Fibroblast of peridontal ligament (primary cell): ENCODE results near the gene UBE2O.
"Not testable (repeated sequence)": the region's sequence is repeated elsewhere in the genome, so short reads cannot be mapped to it uniquely, and the experiment has no call there.

Experiments used
- DNase-seq: peaks from one replicate; pipeline ENCODE4 v3.0.0-alpha.2; 2010; ENCODE audit errors: extremely low read depth

The UBE2O gene

GRCh38 chr17:76370261-76370993, 82.5 kb downstream of the UBE2O start:
- DNase-seq: peak; percentile 88

- DNase-seq: no peak
These were observed 83.1 kb downstream of the UBE2O start for GRCh38 chr17:76369804-76370203.

GRCh38 chr17:76369379-76369778, 83.6 kb downstream of the UBE2O start:
- no peak for DNase-seq

DNA sequence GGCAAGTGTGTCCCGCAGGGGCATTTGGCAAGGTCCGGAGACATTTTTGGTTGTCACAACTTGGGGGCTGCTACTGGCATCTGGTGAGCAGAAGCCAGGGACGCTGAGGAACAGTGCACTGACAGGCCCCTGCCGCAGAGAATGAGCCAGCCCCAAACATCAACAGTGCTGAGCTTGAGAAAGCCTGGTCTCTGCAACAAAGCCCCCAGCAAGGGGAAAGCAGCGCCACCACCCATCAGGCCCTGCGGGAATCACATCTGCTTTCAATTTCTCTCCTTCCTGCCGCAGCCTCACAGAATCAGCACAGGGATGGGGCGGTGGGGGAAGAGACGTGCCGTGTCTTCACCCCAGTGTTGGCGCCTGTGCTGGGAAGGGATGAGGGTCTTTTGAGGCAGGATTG, 84.4 kb downstream of the UBE2O start:
- no peak for DNase-seq

- DNase-seq: no peak
These were observed 85.3 kb downstream of the UBE2O start for GRCh38 chr17:76367642-76368041.

DNA sequence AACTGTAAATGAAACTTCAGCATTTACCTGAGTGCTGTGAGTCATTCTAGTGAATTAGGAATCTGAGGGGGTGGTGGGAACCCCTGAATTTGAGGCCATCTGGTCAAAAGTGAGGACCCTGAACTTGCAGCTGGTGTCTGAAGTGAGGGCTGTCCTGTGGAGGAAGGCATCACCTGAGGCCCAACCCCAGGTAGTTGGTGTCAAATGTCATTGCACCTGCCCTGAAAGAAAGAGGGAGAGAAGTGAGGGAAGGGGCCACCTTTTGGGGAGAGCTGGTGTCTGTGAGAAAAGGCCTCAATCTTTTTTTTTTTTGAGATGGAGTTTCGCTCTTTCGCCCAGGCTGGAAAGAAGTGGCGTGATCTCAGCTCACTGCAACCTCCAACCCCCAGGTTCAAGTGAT, 86.7 kb downstream of the UBE2O start:
- no peak for DNase-seq

DNA sequence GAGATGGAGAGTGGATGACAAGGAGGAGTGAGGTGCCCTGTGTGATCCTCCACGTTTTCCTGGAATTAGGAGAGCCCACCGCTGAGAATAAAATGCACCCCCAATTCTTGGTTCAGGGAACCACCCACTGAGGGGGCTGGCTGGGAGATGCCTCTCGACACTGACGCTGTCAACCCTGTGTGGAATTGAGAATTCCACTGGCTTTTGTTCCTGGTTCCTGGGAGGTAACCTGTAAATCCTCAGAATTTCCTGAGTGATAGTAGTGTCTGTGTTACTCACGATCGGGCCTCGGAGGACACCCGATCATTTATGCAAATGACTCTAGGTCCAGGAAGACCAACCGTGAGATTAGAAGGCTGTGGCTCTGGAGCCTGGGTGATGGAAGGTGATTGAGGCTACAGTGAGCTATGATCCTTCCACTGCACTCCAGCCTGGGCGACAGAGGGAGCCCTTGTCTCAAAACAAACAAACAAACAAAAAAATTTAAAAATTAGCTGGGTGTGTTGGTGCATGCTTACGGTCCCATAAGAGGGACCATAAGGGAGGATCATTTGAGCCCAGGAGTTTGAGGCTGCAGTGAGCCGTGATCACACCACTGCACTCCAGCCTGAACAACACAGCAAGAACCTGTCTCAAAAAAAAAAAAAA, 87.6 kb downstream of the UBE2O start:
- no peak for DNase-seq

GRCh38 chr17:76363107-76363842, 89.7 kb downstream of the UBE2O start:
- no peak for DNase-seq

- DNase-seq: no peak
These were observed 92.5 kb downstream of the UBE2O start for GRCh38 chr17:76360461-76360860.

- DNase-seq: not testable (repeated sequence)
These were observed 93.2 kb downstream of the UBE2O start for GRCh38 chr17:76359776-76360175.

- no peak for DNase-seq
These were observed 93.6 kb downstream of the UBE2O start for GRCh38 chr17:76359375-76359774.

DNA sequence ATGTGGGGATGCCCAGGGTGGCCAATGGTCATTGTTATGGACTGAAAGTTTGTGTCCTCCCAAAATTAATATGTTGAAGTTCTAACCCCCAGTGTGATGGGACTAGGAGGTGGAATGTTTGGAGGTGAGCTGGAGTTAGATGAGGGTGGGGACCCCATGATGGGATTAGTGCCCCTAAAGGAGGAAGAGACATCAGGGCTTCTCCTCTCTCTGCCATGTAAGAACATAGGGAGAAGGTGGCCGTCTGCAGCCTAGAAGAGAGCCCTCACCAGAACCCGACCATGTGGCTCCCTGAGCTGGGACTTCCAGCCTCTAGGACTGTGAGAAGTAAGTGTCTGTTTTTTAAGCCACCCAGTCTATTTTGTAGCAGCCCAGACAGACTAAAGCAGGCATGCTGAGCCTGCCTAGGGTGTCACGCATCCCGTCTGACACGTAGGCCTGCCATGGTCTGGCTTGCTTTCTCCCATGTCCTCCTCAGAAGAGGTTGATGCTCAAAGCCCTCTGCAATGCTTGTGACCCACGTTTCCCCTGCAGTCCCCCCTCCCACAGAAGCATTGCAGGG, 95.3 kb downstream of the UBE2O start:
- DNase-seq: no peak

DNA sequence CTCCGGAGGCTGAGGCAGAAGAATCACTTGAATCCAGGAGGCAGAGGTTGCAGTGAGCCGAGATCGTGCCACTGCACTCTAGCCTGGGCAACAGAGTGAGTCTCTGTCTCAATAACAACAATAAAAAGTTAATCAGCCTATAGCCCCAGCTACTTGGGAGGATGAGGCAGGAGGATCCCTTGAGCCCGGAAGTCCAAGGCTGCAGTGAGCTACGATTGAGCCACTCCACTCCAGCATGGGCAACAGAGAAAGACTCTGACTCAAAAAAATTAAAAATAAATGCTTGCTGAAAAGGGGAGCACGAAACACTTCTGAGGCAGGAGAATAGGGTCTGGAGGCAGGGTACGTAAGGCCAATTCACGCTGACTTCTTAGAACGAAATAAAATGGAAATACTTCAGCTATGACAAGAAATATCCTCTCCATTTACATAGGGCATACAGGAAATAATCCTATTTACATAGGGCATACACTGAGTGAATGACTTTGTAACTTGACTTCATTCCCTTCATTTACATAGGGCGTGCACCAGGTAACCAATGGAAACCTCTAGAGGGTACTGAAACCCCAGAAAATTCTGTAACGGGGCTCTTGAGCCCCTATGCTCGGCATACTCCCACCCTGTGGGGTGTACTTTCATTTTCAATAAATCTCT, 96.0 kb downstream of the UBE2O start:
- no peak for DNase-seq

DNA sequence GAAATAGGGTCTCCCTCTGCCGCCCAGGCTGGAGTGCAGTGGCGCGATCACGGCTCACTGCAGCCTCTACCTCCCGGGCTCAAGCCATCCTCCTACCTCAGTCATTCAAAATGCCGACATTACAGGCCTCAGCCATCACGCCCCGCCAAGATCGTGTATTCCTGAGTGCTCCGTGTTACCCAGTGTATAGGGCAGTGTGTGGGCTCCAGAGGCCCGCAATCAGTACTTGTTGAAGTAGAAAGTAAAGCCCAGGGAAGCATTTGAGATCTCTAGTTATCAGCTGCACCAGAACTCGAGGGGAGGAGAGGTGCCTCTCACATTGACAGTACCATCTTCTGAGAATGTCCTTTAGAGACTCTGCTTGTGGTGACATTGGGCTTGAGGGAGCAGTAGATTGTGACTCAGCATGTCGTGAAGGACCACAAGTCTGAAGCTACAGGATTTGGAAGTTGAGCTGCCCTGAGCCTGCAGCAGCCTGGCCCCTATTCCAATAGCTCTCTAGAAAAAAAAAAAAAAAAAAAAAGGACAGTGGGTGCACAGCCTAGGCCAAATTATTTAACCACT, 98.1 kb downstream of the UBE2O start:
- no peak for DNase-seq

DNA sequence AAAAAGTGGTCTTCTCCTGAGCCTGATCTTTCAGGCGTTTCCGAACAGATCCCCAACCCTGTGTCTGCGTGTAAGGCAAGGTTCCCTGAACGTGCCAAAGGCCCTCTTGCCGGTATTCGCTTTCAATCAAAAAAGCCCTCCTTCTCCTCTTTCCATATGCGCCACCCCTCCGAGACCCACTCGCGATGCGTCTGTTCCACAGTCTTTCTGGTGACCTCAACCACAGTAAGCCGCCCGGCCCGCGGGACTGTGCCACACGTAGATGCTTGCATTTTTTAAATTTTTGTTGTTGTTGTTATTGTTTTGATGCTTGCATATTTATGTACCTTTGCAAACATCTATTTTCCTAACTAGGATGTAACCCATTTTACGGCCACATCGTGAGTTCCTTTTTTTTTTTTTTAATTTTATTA, 98.6 kb downstream of the UBE2O start:
- no peak for DNase-seq

DNA sequence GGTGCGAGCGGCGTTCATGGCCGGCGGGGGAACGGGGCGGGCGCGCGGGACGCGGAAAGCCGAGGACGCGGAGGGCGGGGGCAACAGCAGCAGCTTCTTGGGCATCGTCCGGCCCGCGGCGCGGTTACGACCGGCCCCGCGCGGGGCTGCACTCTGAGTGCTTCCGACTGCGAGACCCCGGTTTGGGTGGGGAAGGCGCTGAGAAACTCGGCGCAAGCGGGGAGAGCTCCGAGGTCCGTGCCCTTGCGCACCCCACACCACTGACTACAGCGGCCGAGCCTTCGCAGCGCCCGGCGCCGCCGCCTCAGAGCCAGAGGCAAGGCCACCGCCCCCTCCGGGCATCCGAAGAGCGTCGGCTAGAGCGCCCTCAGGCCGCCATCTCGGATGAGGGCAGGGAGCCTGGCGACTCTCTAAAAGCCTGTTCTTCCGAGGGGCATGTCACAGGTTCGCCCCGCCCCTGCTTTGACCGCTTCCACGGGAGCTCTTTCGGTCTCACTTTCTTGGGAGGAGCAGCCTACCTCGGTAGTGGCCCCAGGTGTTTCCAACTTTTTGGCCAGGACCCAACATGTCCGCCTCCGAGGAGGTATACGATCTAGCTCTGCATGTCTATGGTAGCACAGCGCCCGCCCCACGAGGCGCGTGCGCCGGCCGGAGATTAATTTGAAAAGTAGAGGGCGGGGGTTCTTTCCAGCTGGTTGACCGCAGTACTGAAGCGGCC, 99.2 kb downstream of the UBE2O start, which contains the start of gene PRPSAP1:
Gene PRPSAP1, minus strand, starts transcription at position 318 of the 718 bp plus-strand sequence. Its CDS starts 213 bp downstream, at position 105.
- DNase-seq: peak; percentile 89

DNA sequence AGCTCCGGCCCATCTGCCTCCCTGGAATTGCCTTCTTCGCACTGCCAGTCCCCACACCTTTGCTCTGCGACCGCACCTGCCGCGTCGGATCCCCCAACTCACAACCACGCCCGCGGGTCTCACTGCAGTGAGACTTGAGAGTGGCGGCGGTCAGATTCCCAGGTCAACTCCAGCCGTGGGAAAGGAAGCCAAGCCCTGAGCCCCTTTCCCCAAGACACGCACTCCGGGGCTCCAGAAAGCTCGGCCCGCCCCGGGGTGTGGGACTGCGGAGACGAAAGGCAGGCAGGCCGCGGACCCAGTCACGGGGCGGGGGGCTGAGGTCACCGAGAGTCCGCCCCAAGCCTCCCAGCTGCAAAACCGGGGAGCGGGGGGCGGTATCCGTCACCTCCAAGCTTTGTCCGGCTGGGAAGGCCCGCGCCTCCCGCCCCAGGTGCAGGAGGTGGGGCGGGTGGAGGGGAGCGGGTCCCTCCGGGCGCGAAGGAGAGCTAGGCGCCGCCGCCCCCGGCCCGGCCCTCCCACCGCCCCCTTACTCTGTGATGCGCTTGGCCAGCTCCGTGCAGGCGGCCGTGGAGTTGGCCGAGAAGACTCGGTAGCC, 99.9 kb downstream of the UBE2O start:
- no peak for DNase-seq

DNA sequence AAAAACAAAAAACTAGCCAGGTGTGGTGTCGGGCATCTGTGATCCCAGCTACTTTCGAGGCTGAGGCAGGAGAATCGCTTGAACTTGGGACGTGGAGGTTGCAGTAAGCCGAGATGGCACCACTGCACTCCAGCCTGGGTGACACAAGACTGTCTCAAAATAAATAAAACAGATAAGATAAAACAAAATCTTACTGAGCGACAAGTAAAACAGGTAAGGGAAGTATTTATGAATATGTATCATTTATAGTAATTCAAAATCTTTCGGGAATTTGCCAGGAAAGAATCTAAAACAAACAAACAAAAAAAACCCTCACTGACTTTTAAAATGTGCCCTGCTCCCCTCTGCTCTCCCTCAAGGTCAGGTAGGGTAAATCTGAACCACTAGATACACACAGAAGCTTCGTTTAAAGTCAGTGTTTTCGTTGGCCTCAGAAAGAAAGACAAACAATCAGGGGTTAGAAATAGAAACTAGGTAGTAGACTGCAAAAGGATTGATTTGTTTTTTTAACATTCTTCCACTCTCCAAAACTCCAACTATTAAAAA, 101.4 kb downstream of the UBE2O start:
- no peak for DNase-seq

DNA sequence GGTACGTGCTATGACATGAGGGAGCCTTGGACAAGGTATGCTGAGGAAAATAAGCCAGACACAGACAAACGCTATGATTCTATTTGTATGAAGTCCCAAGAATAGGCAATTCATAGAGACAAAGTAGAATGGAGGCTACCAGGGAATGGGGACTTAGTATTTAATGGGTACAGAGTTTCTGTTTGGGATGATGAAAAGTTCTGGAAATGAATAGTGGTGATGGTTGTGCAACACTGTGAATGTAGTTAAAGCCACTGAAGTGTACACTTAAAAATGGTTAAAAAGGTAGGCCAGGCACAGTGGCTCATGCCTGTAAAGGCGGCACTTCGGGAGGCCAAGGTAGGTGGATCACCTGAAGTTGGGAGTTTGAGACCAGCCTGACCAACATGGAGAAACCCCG, 102.5 kb downstream of the UBE2O start:
- no peak for DNase-seq

GRCh38 chr17:76346936-76347335, 106.0 kb downstream of the UBE2O start:
- DNase-seq: not testable (repeated sequence)
